HG03460 (cell line): ENCODE results near the gene NAB2.

Experiments used
- ATAC-seq: cut with Tn5 transposase; IDR thresholded peaks from one replicate; pipeline ENCODE4 v1.9.1; 2021; ENCODE audit not compliant: unreplicated experiment

Gene NAB2

DNA sequence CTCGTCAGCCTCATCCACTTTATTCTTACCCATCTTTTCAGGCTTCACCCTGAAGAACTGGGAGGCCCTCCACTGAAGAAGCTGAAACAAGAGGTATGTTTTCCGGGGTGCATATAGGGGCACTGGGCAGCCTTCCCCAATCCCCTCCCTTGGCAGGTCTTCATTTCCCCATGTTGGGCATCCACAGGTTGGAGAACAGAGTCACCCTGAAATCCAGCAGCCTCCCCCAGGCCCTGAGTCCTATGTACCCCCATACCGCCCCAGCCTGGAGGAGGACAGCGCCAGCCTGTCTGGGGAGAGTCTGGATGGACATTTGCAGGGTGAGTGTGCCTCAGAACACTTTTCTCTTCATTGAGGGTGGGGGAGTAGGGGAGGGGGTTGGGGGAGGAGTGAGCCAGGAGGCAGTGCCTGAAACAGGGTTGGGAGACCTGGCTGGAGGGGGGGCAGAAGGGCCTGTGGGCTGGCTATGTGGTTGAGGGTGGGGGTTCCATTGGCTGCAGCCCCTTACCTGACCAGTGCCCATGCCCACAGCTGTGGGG, 4.0 kb downstream of the NAB2 start:
- ATAC-seq: no peak

DNA sequence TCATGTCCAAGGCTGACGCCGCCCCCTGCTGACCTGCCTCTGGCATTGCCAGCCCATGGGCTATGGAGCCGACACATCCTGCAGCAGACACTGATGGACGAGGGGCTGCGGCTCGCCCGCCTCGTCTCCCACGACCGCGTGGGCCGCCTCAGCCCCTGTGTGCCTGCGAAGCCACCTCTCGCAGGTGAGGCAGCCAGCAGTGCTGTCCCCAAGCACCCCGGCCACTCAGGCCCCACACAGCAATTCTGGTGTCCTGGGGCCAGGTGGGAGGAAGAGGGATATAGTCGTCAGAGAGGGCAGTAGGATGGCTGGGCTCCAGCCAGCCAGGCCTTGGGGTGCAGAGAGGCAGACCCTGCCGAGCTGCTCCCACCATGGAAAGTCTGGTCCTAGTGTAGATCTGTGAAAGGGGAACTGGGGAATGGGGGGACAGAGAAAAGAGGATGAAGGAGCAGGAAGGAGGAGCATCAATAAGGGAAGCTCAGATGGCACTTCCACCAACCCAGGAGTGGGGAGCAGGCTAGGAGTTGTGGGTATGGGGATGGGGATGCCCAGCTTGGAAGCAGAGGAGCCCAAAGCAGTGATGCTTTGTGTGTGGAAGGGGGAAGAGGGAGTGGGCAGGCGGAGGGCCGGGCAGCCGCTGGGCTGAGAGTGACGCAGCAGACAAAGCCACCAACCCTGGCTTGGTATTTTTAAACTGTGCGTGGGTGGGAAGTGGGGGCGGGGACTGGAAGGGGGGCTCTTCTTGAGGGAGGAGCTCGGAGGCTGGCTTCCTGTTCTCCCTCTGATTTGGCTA, 4.7 kb downstream of the NAB2 start:
- ATAC-seq: no peak

DNA sequence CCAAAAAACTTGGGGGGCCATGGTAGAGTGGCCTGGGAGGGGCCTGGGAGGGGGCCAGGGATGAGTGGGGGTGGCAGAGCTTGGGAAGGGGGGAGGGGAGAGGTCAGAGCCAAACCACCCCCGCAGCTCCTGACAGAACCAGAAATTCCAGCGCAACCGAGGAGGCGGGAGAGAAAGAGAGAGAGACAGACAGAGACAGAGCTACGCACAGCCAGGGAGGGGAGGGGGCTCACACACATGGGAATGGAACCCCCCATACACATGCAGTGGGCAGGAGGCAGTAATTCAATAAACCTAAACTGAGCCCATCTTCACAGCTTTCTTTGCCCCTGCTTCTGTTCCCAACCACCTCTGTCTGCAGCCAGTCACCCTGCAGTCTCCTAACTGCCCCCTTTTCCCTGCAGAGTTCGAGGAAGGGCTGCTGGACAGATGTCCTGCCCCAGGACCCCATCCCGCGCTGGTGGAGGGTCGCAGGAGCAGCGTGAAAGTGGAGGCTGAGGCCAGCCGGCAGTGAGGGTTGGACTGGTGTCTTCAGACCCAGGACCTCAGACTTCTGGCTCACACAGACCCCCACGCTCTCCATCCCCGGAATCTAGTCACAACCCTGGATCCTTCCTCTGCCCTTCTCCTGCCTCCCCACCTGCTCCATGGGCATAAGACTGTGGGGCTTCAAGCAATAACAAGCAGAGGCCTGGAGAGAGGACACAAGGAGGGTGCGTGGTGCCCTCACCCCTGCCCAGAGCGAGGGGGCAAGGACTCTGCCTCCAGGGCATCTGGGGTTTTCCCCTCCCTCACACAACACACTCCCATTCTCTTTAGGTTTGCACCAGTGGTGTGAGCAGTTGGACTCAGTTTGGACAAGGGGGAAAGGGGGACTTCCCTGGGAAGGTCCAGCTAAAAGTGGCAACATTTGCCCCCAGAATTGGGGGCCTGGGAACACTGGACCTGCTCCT, 5.6 kb downstream of the NAB2 start:
- no peak for ATAC-seq

DNA sequence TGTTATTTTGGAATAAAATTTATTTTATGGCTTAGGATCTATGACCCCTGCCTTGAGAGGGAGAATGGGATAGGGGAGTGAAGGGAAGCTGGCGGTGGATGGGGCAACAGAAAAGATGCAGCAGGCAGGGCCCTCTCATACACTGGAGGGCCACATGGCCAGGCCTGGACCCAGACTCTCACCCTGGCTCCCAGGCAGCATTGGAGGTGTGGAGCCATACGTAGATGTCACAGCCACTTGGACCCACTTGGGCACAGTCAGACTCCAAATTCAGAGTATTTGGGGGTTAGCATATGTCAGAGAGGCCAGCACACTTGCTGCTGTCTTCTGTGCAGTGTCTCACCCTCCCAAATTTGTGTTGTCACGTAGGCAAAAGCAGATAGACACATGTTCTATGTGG, 6.5 kb downstream of the NAB2 start:
- no peak for ATAC-seq

DNA sequence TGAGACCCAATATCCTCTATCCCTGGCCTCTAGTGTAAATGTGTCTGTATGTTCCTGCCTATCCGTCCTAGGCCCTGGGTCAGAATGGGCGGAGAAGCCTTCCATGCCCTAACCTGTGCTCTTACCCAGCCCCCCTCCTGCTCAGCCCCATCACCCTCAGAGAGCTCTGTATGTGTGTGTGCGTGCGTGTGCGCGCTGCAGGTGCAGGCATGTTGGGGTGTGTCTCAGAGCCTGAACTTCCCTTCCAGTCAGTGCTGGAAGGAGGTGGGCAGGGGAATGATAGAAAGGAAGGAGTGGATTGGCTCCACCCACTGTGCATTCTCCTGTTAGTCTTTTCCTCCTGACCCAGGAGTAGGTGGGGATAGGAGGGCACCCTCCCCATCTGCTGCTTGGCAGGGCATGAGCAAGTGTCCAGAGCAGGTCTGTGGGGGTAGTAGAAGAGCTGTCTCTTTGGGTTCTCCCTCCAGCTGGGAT, 7.2 kb downstream of the NAB2 start:
- no peak for ATAC-seq

DNA sequence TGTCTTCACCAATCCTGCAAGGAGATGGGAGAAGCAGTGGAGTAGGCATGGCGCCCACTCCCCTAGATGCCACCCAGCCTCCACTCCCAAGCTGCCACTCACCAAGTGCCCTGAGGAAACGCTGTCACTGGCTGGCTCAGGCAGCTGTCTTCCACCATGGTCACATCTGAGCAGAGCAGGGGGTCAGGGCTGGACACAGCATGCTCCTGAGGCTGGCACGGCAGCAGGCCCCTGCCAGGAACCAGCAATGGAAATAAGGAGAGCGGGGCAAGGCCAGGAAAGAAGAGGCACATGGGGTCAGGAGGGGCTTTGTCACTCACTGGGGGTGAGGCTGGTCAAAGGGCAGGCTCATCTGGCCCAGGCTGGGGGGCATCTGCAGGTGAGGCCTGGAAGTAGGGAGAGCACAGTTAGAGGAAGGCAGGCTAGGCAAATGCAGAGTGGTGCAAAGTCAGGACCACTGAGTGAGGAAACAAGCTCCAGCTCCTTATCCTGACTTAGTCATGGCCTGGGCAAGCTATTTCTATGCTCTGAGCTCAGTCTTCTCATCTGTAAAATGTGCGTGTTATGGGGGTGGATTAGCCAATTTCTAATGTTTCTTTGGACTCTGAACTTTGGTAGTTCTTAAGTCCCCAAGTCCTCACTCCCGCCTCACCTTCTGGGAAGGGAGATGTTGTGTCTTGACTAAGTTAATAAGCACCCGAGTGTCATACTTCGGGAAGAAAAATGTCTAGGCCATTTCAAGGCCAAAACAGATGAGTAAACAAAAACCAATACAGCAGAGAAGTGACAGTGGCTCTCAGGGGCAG, 8.0 kb downstream of the NAB2 start:
- no peak for ATAC-seq

DNA sequence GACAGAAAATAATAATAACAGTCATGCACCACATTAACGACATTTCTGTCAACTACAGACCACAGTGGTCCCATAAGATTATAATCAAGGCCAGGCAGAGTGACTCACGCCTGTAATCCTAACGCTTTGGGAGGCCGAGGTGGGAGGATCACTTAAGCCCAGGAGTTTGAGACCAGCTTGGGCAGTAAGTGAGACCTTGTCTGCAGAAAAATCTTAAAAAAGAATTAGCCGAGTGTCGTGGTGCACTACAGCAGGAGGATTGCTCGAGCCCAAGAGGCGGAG, 8.6 kb downstream of the NAB2 start:
- no peak for ATAC-seq

DNA sequence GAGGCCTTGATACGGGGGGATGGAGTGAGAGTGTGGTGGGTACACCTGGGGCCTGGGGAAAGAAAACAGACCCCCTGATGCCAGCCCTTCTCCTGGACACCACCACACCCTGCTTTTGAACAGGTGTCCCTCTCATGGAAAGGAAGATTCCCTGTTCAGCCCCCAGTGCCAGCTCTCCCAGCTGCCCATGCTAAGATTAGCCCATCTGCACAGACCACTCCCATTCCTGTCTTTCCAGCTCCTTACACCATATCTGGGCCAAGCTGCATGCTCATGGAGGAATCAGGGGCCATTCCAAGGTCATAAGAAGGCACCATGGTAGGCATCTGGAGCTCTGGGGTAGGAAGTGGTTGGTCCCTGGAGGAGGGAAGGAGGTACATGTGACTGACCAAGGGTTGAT, 9.6 kb downstream of the NAB2 start:
- ATAC-seq: no peak

DNA sequence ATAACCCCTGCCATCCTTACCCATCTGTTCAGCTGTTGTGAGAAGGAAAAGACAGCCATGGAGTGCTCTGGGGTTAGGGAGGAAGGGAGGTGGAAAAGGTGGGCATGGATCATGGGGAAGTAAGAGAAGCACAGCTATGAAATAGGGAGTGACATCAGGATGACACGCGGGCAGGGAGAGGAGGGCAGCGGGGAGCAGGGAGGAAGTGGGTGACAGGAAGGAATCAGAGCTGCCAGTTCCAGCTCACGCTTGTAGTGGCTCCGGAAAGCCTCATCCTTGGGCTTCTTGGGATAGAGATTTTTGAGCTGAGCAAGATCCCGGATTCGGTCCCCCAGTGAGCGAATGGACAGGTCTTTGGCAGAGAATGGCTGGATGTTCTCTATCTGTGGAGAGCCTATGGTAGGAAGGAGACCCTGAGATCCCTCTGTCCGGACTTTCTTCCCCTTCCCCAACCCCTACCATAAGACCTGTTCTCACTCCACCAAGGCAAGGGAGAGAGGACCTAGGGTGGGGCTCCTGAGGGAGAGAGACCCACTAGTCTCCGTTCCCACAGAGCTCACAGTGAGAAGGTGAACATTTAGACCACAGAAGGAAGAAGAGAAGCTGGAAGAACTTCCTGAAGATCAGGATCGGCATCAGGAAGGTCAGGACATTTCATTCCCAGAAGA, 10.3 kb downstream of the NAB2 start:
- no peak for ATAC-seq

DNA sequence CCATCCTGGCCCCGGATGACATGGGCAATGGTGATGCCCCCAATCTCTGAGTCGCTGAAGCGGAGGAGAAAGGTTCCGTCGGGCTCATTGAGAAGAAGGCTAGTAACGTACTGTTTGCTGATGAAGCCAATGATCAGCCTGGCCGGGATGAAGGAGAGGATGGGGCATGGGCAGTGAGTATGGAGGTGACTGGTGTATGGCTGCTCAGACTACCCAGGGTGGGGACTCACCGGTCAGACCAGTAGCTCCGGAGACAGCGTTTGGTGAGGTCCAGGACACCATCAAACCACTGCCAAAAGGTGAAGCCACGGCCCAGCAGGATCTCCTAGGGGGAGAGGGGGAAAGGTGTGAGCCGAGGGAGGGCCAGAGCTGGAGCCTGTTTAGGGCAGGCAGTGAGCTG, 10.9 kb downstream of the NAB2 start:
- ATAC-seq: no peak

DNA sequence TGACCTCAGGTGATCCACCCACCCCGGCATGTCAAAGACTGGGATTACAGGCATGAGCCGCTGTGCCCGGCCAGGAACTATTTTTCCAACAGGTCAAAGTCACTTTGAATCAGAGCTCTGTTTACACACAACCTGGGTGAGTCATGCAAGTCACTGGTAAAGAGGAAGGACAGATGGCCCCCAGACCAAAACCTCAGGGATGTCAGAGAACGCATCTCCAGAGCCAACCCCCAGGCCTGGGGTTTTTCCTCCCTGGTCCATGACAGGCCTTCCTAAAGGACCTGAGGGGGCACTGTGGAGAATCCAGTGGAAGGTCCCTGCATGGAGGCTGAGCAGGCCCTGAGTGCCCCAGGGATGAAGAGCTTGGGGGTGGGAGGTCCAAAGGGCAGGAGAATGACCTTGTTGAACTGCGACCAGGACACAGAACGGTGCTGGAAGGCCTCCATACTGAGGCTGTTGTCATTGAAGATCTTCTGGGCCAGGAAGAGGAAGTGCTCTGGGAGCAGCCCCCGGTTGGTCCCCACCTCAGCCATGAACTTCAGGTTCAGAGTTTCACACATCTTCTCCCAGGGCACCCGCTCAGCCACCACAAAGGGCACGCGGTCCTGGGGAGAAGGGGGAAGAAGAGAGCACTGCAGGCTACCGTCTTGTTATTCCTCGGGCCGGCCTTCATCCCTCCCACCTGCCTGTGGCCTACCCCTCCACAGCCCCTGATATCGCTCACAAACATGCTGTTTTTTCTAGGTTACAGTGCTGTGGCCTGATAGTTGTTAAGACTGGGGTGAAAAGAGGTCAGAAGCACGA, 13.2 kb downstream of the NAB2 start:
- no peak for ATAC-seq

DNA sequence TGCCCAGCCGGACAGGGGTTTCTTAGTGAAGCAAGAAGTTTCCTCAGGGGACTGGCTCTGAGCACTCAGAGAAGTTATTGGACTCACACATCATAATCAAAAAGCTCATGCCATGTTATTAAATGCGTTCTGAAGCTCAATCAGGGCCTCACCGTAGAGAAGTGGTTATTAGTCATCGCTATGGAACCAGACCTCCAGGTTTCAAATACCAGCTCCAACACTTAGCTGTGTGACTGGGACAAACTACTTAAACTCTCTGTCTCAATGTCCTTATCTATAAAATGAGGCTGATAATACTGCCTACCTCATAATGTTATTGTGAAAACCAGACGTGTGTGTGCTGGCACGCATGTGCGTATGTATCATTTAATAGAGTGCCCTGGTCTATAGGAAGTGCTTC, 14.9 kb downstream of the NAB2 start:
- ATAC-seq: no peak

DNA sequence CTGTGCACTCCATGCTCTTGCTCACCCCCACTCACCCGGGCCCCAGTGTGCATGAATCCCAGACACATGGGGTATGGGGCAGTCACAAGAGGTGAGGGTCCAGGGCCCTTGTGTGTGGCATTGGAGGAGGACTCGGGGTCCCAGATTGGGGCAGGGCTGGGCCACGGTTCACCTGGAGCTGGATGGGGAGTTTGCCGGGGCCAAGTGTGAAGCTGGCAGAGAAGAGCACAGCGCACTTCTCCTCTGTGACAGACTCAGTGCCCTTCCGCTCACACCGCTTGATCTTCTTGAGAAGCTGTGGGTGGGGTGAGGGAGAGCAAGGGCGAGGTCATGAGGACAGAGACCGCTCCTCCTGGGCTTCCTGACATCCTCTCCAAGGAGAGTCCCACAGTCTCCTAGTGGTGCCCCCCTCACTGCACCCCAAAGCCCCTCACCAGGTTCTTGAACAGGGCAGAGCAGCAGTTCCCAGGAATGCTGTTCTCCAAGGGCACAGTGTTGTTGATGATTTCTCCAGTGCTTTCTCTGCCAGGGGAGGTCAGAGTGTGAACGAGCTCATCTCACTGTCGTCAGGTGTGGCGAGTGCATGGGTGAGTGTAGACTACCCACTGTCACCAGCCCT, 15.5 kb downstream of the NAB2 start:
- no peak for ATAC-seq

DNA sequence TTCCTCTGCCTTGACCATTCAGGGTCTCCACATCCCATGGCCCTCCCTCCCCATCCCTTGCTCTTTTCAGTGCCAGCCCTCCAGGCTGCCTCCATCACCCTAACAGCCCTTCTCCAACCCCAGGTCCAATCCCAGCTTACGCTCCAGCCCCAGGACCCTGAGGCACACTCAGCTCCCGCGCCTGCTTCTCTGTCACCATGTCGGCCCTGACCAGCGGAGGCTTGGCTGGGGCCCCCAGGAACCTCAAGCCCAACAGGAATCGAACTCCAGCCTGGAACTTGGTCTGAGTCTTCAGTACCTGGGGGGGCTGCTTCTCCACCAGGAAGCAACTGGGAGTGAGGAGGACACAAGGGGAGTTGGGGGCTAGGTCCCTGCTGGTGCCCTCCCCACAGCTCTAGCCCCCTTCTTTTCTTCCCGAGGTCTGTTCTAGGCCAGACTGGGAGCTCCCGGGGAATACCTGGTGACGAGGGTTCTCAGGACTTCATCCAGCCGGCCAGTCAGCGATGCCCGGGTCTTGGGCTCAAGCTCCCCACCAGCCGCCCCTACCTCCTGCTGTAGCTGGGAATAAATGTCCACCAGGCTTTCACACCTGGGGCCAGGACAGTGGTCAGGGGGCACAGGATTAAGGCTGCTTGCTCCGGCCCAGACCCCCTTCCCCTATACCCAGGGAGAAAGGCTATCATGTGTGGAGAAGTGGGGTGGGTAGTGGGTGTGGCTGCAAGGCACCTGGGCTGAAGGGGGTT, 16.3 kb downstream of the NAB2 start:
- no peak for ATAC-seq

DNA sequence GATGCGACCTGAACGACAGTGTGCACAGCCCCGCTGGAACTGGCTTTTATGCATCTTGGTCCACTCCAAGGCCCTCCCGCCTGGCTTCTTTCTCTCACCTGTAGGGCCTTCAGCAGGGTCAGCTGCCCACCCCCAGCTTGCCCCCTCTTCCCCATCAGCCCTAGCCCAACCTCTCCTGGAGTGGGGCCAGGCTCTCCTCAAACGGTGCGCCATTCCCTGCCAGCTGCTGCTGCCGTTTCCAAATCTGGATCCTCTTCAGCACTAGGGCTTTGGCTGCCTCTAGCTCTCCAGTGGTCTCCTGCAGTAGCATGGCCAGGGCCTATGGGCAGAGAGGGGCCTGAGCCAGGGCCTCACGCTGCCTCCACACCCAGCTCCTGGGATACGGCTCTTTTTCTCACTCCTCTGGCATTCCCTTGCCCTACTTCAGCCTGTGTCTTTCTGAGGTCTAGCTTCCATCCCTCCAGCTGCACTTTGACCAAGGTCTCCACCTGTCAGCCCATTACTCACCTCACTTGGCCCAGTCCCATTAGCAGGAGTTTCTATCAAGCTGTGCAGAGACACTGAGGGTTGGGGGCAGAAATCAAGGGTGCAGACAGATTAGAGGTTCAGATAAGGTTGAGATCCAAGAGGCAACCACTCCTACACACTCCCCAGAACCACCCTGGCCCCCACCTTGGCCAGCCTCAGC, 17.3 kb downstream of the NAB2 start:
- ATAC-seq: no peak

DNA sequence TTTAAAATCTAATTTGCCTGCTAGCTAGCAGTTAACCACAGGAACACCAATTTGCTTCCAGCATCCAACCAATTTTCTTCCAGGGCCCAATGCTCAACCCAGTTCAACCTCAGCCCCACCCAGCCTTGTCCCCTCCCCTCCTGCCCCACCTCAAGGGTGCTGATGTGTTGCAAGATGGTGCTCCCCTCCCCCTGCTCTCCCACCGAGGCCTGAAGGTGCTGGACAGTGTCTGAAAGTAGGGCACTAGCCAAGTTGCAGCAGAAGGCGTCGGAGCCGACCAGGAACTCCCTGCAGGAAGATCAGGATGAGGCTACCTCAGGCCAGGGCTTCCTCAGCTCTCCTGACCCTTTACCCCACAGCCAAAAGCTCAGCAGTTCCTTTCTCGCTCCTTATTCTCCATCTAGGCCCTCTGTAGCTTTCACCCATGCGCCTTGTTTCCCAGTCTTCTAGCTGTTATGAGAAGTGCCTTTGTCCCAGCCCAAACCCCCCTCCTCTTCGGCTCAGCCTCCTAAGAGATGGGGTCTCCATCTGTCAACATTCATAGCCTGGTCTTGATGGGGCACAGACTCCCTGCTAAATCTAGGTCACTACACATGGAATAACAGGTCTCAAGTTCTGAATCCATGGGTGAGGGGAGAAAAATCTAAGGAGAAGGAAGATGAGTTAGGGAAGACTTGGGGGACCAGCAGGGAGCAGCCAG, 18.7 kb downstream of the NAB2 start:
- no peak for ATAC-seq
